Stimulated activated CD4-positive, alpha-beta T cell treated with anti-CD3 and anti-CD28 coated beads, TNF-alpha, amount 100 ng/mL, for 24 hours (primary cell): Measurements from ENCODE around the gene ERCC2.
"Not testable (repeated sequence)": the region's sequence is repeated elsewhere in the genome, so short reads cannot be mapped to it uniquely, and the experiment has no call there.

Source experiments
- DNase-seq, 3 experiments: peaks; one replicate each; pipeline ENCODE4 v3.0.0-alpha.2; 2020; ENCODE audit warnings: low read depth in 3 of 3

Gene ERCC2

GRCh38 chr19:45333609-45334303, 36.6 kb downstream of the ERCC2 start:
- no peak for DNase-seq

- DNase-seq, result no peak
These were observed 39.0 kb downstream of the ERCC2 start for GRCh38 chr19:45331411-45331810.

GRCh38 chr19:45327404-45328143, 42.8 kb downstream of the ERCC2 start:
- DNase-seq, result no peak

GRCh38 chr19:45324349-45324907, 45.9 kb downstream of the ERCC2 start:
- no peak for DNase-seq

- no peak for DNase-seq
These were observed 46.7 kb downstream of the ERCC2 start for GRCh38 chr19:45323671-45324081.

- DNase-seq, result no peak
These were observed 47.6 kb downstream of the ERCC2 start, which contains the start of gene CKM for GRCh38 chr19:45322744-45323281. CKM (minus strand) TSS chr19:45322875; CDS start chr19:45319713, 3,162 bp downstream.

GRCh38 chr19:45322311-45322710, 48.1 kb downstream of the ERCC2 start:
- DNase-seq, result no peak

GRCh38 chr19:45321848-45322247, 48.5 kb downstream of the ERCC2 start:
- DNase-seq, result no peak

GRCh38 chr19:45320997-45321775, 49.2 kb downstream of the ERCC2 start:
- no peak for DNase-seq

GRCh38 chr19:45315304-45315703, 55.1 kb downstream of the ERCC2 start:
- DNase-seq, result no peak

- DNase-seq, result no peak
These were observed 55.6 kb downstream of the ERCC2 start for GRCh38 chr19:45314708-45315245.

GRCh38 chr19:45312285-45312684, 58.1 kb downstream of the ERCC2 start:
- DNase-seq, result not testable (repeated sequence)

GRCh38 chr19:45311621-45312020, 58.8 kb downstream of the ERCC2 start:
- DNase-seq, result no peak

- DNase-seq, result not testable (repeated sequence)
These were observed 61.1 kb downstream of the ERCC2 start for GRCh38 chr19:45309322-45309721.

GRCh38 chr19:45307361-45307760, 63.0 kb downstream of the ERCC2 start:
- DNase-seq, result no peak

- DNase-seq, result no peak
These were observed 63.8 kb downstream of the ERCC2 start for GRCh38 chr19:45306518-45307027.

- DNase-seq, result no peak
These were observed 64.3 kb downstream of the ERCC2 start for GRCh38 chr19:45306040-45306439.

GRCh38 chr19:45305421-45305820, 65.0 kb downstream of the ERCC2 start:
- DNase-seq, result no peak

- no peak for DNase-seq
These were observed 65.4 kb downstream of the ERCC2 start for GRCh38 chr19:45305007-45305406.

GRCh38 chr19:45304141-45304926, 66.0 kb downstream of the ERCC2 start:
- DNase-seq, result no peak
